ENCODE measurements around the gene ERCC5. TPM values are rescaled to one million over a fixed set of nuclear protein-coding genes. Genes with fewer than 3 reads are reported as not detected.
A peak's percentile ranks its signal among the peaks of the same experiment; 100 is the strongest.

The ERCC5 gene
- total and polyA plus RNA-seq, 9 of the 15 experiments (the other 6 are each of a cell fraction or from before 2014, with no cell fraction given), result 7.4 to 43.1 (median 33.9) TPM

DNA sequence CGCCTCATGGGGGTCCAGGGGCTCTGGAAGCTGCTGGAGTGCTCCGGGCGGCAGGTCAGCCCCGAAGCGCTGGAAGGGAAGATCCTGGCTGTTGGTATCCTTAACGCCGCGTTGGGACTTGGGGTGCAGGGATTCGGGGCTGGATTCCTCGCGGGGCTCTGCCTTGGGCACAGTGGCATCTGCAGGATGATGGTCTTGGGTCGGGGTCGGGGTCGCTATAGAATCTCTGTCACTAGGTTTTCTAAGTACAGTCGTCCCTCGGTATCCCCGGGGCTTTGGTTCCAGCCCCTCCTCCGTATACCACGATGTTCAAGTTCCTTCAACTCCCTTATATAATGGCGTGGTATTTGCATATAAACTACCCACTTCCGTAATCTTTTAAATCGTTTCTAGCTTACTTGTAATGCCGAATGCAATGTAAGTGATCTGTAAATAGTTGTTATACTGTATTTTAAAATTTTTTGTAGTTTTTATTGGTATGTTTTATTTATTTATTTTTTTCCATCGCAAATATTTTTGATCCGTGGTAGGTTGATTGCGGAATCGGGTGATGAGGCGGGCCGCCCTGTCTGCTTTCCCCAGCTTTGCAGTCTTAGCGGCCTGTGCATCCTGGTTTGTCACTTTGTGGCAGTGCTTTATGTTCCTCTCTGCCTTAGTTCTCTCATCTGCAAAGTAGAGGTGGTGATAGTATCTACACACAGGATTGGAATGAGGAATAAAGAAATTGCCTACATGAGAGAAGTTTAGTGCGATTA, 606 bp downstream of the ERCC5 start:
- under 1% methylated on average over 25 of the region's 31 CpGs for WGBS (ENCODE audit: insufficient coverage, low coverage, missing lambda C conversion rate)
- POLR2A ChIA-PET, result interaction anchor here (0.6 to 1.1 kb wide), 3 partner anchors 122 to 254 kb away, joined by 3 read pairs; no protein-coding TSS in a partner anchor
- Histone ChIP-seq H3K4me2 (ENCODE audit: insufficient read depth, low read length) (peak overlapping the region; percentile 90), H4K20me1 (replicated peaks; ENCODE audit: control insufficient read depth, insufficient read depth, low read length) (no peaks in the 10 kb centered on the region), H3K9ac (ENCODE audit: insufficient read depth in 1 of 2, low read depth in 2 of 2, low read length in 2 of 2) (peak overlapping the region; percentile 88 to 97), H3K36me3 (ENCODE audit: control insufficient read depth, insufficient read depth, low read length) (no peaks in the 10 kb centered on the region), H3K9me1 (ENCODE audit: control insufficient read depth, insufficient read depth, low read length) (no peaks in the 10 kb centered on the region), H3K9me3 (replicated peaks; ENCODE audit: control insufficient read depth, insufficient read depth, low read depth, low read length) (no peaks in the 10 kb centered on the region), H3K79me2 (ENCODE audit: control insufficient read depth, insufficient read depth, low read length) (peaks cover 37% of the 10 kb centered on the region), H3K27me3 (ENCODE audit: control insufficient read depth in 2 of 2, insufficient read depth in 2 of 2, low read length in 2 of 2) (no peaks in the 10 kb centered on the region), H3K4me1 (replicated peaks in 1 of 2; ENCODE audit: control insufficient read depth in 2 of 2, insufficient read depth in 2 of 2, low read length in 2 of 2) (peaks cover 4 to 6% of the 10 kb centered on the region in 2 experiments; a peak in 3 of 5 replicates), H3K27ac (ENCODE audit: extremely low read depth, low read depth, low read length) (peak overlapping the region; percentile 93), H2AFZ (ENCODE audit: low read depth, low read length) (peak overlapping the region; percentile 94), H3K4me3 (peak overlapping the region; percentile 99)
- CTCF ChIA-PET (ENCODE audit: low intra/inter-chr PET ratio), result no interaction called here
- ATAC-seq, result peak; percentile 66
- TSS peak; percentile 52 for BruUV-seq (replicated peaks)
- peak in 1 of 4 experiments; percentile 37 for DNase-seq (ENCODE audit: extremely low read depth in 1 of 4, low spot score in 3 of 4)
- intact Hi-C loops (cut with micrococcal nuclease) (loop anchor here (1.0 to 2.0 kb wide), 4 partner anchors 46 to 266 kb away; partner anchors contain the start of gene TEX30), in situ Hi-C loops (cut with MboI) (loop anchor here (5.0 kb wide), 1 partner anchor 249 kb away; the partner anchor contains the start of gene TPP2)
- TF ChIP-seq MIER1 (IDR thresholded peaks at IDR 0.05; ENCODE audit: low read depth), result no peak
- TF ChIP-seq ZNF384 (IDR thresholded peaks at IDR 0.05; ENCODE audit: low read depth, low read length), result no peak
- TF ChIP-seq ZNF764 (CRISPR knock-in tag; IDR thresholded peaks at IDR 0.05; ENCODE audit: low read depth), result no peak
- no peak for TF ChIP-seq MED1 (CRISPR knock-in tag; IDR thresholded peaks at IDR 0.05; ENCODE audit: borderline replicate concordance)
- TF ChIP-seq, protein P1, sequence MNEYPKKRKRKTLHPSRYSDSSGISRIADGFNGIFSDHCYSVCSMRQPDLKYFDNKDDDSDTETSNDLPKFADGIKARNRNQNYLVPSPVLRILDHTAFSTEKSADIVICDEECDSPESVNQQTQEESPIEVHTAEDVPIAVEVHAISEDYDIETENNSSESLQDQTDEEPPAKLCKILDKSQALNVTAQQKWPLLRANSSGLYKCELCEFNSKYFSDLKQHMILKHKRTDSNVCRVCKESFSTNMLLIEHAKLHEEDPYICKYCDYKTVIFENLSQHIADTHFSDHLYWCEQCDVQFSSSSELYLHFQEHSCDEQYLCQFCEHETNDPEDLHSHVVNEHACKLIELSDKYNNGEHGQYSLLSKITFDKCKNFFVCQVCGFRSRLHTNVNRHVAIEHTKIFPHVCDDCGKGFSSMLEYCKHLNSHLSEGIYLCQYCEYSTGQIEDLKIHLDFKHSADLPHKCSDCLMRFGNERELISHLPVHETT (CRISPR knock-in tag; conservative IDR thresholded peaks at IDR 0.05 in 1 of 2, IDR thresholded peaks at IDR 0.05 in 1 of 2), result no peak
- no peak for TF ChIP-seq FOSL1 (tag; conservative IDR thresholded peaks at IDR 0.05)
- TF ChIP-seq CEBPB (tag; IDR thresholded peaks at IDR 0.05), result peak; percentile 52
- TF ChIP-seq PML (IDR thresholded peaks at IDR 0.05; ENCODE audit: low read length), result no peak
- peak; percentile 41; the same call in 1 of the 2 replicates for TF ChIP-seq GTF2E2 (tag; IDR thresholded peaks at IDR 0.05)
- TF ChIP-seq SOX6 (IDR thresholded peaks at IDR 0.05), result no peak
- no peak for TF ChIP-seq CEBPG (CRISPR knock-in tag; IDR thresholded peaks at IDR 0.05)
- peak in 1 of 2 experiments; percentile 64; a peak in 2 of 4 replicates for TF ChIP-seq CEBPG (tag; conservative IDR thresholded peaks at IDR 0.05 in 1 of 2, IDR thresholded peaks at IDR 0.05 in 1 of 2)
- TF ChIP-seq RBM22 (IDR thresholded peaks at IDR 0.05; ENCODE audit: low read depth, low read length, poor library complexity, severe bottlenecking), result peak; percentile 15
- peak; percentile 32 for FAIRE-seq

All from K562 (cell line).